Endothelial cell of umbilical vein (primary cell): ENCODE data around the gene L3MBTL4. TPM values are rescaled to one million over a fixed set of nuclear protein-coding genes. Genes with fewer than 3 reads are reported as not detected.

Source experiments
- BruUV-seq: library from RNA; stranded (reverse); fragments of 400-500 nt; replicated peaks from 2 replicates; lab custom pipeline; 2021; lab: Mats Ljungman, UMichigan
- CTCF ChIA-PET: fragments of 300-600, 350-600 bp; sonication (Branson Sonifier 250); formaldehyde crosslinking; loops from one replicate; lab custom pipeline; 2021; ENCODE audit warnings: antibody characterized with exemption, inconsistent platforms; lab: Charles Lee
- POLR2A ChIA-PET: fragments of 300-600, 350-600 bp; sonication (Branson Sonifier 250); formaldehyde crosslinking; loops from one replicate; lab custom pipeline; 2021; ENCODE audit warnings: antibody characterized with exemption, inconsistent platforms; lab: Charles Lee
- DNase-seq: peaks from one replicate; pipeline ENCODE4 v3.0.0-alpha.2; 2011; ENCODE audit warnings: low read depth, low spot score
- FAIRE-seq: peaks from 2 replicates; lab custom pipeline; 2011; peaks lifted over from hg19 to GRCh38; lab: Jason Lieb, UNC
- H2AFZ ChIP-seq: 2 replicates; pipeline ENCODE4 v1.6.0; 2012; ENCODE audit warnings: low read depth, low read length, control low read depth, inconsistent platforms
- H3K27ac ChIP-seq: 2 replicates; pipeline ENCODE4 v1.5.1; 2011; ENCODE audit warnings: low read depth, mild to moderate bottlenecking, control low read depth, low read length, moderate library complexity; ENCODE audit not compliant: insufficient read depth
- H3K27me3 ChIP-seq, 2 experiments: 2 replicates each; pipeline versions ENCODE4 v1.6.0 to v1.6.1; 2011; ENCODE audit warnings: low read length in 2 of 2, mixed read lengths in 1 of 2; ENCODE audit not compliant: control insufficient read depth in 2 of 2, insufficient read depth in 2 of 2
- H3K36me3 ChIP-seq, 2 experiments: 2 replicates in 1 of 2; 3 replicates in 1 of 2; pipeline ENCODE4 v1.5.1; 2011; ENCODE audit warnings: low read length in 2 of 2, mild to moderate bottlenecking in 1 of 2, moderate library complexity in 1 of 2; ENCODE audit not compliant: control insufficient read depth in 2 of 2, insufficient read depth in 2 of 2; ENCODE audit errors: extremely low read depth in 1 of 2
- H3K4me1 ChIP-seq: 3 replicates; pipeline ENCODE4 v1.5.1; 2011; ENCODE audit warnings: mild to moderate bottlenecking, low read length; ENCODE audit not compliant: control insufficient read depth, insufficient read depth; ENCODE audit errors: extremely low read depth
- H3K4me2 ChIP-seq: 2 replicates; pipeline ENCODE4 v1.6.1; 2011; ENCODE audit warnings: low read length, control low read depth, mixed read lengths; ENCODE audit not compliant: insufficient read depth
- H3K4me3 ChIP-seq, 3 experiments: fragments of 200-600 bp in 1 of 3; sonication (generic), shearing (Covaris generic) in 1 of 3; replicated peaks in 1 of 3; 2 replicates each; pipeline ENCODE4 v1.5.1; 2011 to 2016; ENCODE audit warnings: control low read depth in 3 of 3, low read length in 3 of 3, mild to moderate bottlenecking in 2 of 3, inconsistent platforms in 1 of 3, low read depth in 1 of 3, moderate library complexity in 1 of 3; ENCODE audit not compliant: insufficient read depth in 1 of 3
- H3K79me2 ChIP-seq: 2 replicates; pipeline ENCODE4 v1.6.0; 2012; ENCODE audit warnings: low read length, inconsistent platforms; ENCODE audit not compliant: control insufficient read depth, insufficient read depth
- H3K9ac ChIP-seq: replicated peaks from 2 replicates; pipeline ENCODE3; 2011; ENCODE audit warnings: low read length, control low read depth; ENCODE audit not compliant: insufficient read depth; ENCODE audit errors: extremely low read depth
- H3K9me1 ChIP-seq: replicated peaks from 3 replicates; pipeline ENCODE4 v1.6.0; 2011; ENCODE audit warnings: mild to moderate bottlenecking, low read length; ENCODE audit not compliant: control insufficient read depth, insufficient read depth; ENCODE audit errors: extremely low read depth
- H3K9me3 ChIP-seq: replicated peaks from 2 replicates; pipeline ENCODE4 v1.5.1; 2012; ENCODE audit warnings: low read length, inconsistent platforms; ENCODE audit not compliant: control insufficient read depth, insufficient read depth
- H4K20me1 ChIP-seq: replicated peaks from 2 replicates; pipeline ENCODE3; 2011; ENCODE audit warnings: mild to moderate bottlenecking, low read length; ENCODE audit not compliant: control insufficient read depth, insufficient read depth; ENCODE audit errors: extremely low read depth
- CTCF ChIP-seq, 2 donors: IDR thresholded peaks; 1 replicate in 1 of 2; 2 replicates in 1 of 2; pipeline ENCODE4 v1.5.1; 2011; ENCODE audit warnings: low read length in 2 of 2, mild to moderate bottlenecking in 2 of 2, moderate library complexity in 2 of 2, control low read depth in 1 of 2, inconsistent platforms in 1 of 2, low read depth in 1 of 2; ENCODE audit not compliant: insufficient read depth in 1 of 2; ENCODE audit errors: extremely low read depth in 1 of 2
- EZH2 ChIP-seq: IDR thresholded peaks from 2 replicates; pipeline ENCODE4 v1.6.1; 2012; ENCODE audit warnings: borderline replicate concordance, low read depth, mild to moderate bottlenecking, moderate library complexity, low read length, inconsistent platforms; ENCODE audit not compliant: severe bottlenecking
- FOS ChIP-seq: IDR thresholded peaks from 2 replicates; pipeline ENCODE4 v1.6.1; 2011; ENCODE audit warnings: mild to moderate bottlenecking, low read length, moderate library complexity, borderline replicate concordance; ENCODE audit not compliant: insufficient read depth
- GATA2 ChIP-seq: IDR thresholded peaks from 2 replicates; pipeline ENCODE4 v1.7.0; 2011; ENCODE audit warnings: low read depth, mild to moderate bottlenecking, moderate library complexity, mixed read lengths, low read length; ENCODE audit not compliant: insufficient read length, insufficient read depth
- JUN ChIP-seq: IDR thresholded peaks from 2 replicates; pipeline ENCODE4 v1.6.1; 2011; ENCODE audit warnings: borderline replicate concordance, low read depth; ENCODE audit not compliant: insufficient read length, insufficient read depth
- MAX ChIP-seq: IDR thresholded peaks from 2 replicates; pipeline ENCODE4 v1.6.1; 2011; ENCODE audit not compliant: insufficient read depth, insufficient read length
- MYC ChIP-seq: IDR thresholded peaks from one replicate; pipeline ENCODE4 v1.6.1; 2011; ENCODE audit warnings: mild to moderate bottlenecking, low read depth, low read length
- POLR2A ChIP-seq: IDR thresholded peaks from 2 replicates; pipeline ENCODE4 v1.6.1; 2012; ENCODE audit warnings: low read depth, mild to moderate bottlenecking, control low read depth, low read length
- POLR2AphosphoS5 ChIP-seq: IDR thresholded peaks from 2 replicates; pipeline ENCODE4 v1.6.1; 2012; ENCODE audit warnings: low read depth, mild to moderate bottlenecking, control low read depth, low read length, moderate library complexity; ENCODE audit not compliant: insufficient read depth
- dilution Hi-C: fragments of 300-500 bp; cut with MboI; formaldehyde crosslinking; loops from one replicate; pipeline ENCODE4 v1.15.0; 2019; ENCODE audit warnings: low sequenced_read_pairs; ENCODE audit not compliant: extremely low pct_ligation_motif_present
- intact Hi-C: fragments of 100-400 bp; cut with micrococcal nuclease; formaldehyde crosslinking; loops from one replicate; pipeline ENCODE4 v1.10.0; 2022
- polyA plus RNA-seq, 4 experiments: library from polyadenylated mRNA; depleted of rRNA in 3 of 4; stranded (reverse) in 3 of 4; unstranded in 1 of 4; fragments of >200 nt; gene quantifications; 2 replicates each; pipeline versions ENCODE4 v1.2.1 to v1.2.3, GENCODE V29; 2011 to 2012; ENCODE audit warnings: missing spikeins in 1 of 4
- total RNA-seq: library from RNA; stranded (reverse); gene quantifications from 2 replicates; pipeline ENCODE4 v1.2.3, GENCODE V29; 2021

Gene L3MBTL4
- total and polyA plus RNA-seq, 2 donors (not counting 3 experiments of a cell fraction or from before 2014, with no cell fraction given) = 0.80 TPM; not detected in 1

- H3K79me2 ChIP-seq = no peaks in the 10 kb centered on the region
- intact Hi-C loops = no loop called here
- no peak overlapping the region for H3K27ac ChIP-seq
- FAIRE-seq (no peak), DNase-seq (no peak)
- POLR2A ChIA-PET = no interaction called here
- H3K4me1 ChIP-seq = no peaks in the 10 kb centered on the region
- no peak overlapping the region for H2AFZ ChIP-seq
- H3K4me2 ChIP-seq = no peak overlapping the region
- no peaks in the 10 kb centered on the region for H3K9me3 ChIP-seq
- no peaks in the 10 kb centered on the region for H3K9me1 ChIP-seq
- no peak overlapping the region for H3K9ac ChIP-seq
- H3K4me3 ChIP-seq = no peak overlapping the region
- no peaks in the 10 kb centered on the region for H3K27me3 ChIP-seq
- H3K36me3 ChIP-seq = no peaks in the 10 kb centered on the region
- dilution Hi-C loops = no loop called here
- no peaks in the 10 kb centered on the region for H4K20me1 ChIP-seq
- no TSS peak for BruUV-seq
- no peak for TF ChIP-seq MYC
- no peak for TF ChIP-seq MAX
- no peak for TF ChIP-seq POLR2A
- no peak for TF ChIP-seq EZH2
- no peak for TF ChIP-seq JUN
- TF ChIP-seq POLR2AphosphoS5 = no peak
- TF ChIP-seq CTCF (IDR thresholded peaks at IDR 0.05; ENCODE audit: extremely low read depth in 1 of 2, insufficient read depth in 1 of 2, low read depth in 1 of 2, low read length in 2 of 2) = no peak
- TF ChIP-seq GATA2 = no peak
- TF ChIP-seq FOS = no peak
- CTCF ChIA-PET = no interaction called here
Observed at GRCh38 chr18:5937121-5937520, 477.6 kb downstream of the L3MBTL4 start.
